Measurements from ENCODE around the gene UPK3BL1.
"Not testable (repeated sequence)": the region's sequence is repeated elsewhere in the genome, so short reads cannot be mapped to it uniquely, and the experiment has no call there.

DNA sequence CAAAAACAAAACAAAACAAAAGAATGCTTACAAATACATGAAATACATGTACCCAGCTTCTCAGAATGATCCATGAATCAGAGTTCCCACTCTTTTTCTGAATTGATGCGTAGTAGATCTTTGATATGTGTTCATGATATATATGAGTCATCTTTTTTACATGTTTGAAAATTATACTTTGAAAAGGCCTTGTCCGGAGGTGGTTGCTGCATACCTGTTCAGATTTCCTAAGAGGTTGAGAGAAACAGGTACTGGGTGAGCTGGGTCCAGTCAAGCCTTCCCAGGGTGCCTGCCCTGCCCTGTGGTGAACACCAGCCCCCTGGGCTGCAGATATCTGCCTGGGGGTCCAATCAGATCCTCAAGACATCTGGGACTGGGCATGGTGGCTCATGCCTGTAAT lies 33.0 kb upstream of the UPK3BL1 start:
- not testable (repeated sequence) for TF ChIP-seq POLR2A, POLR2AphosphoS5 (IDR thresholded peaks at IDR 0.05)
- TF ChIP-seq, protein P1, sequence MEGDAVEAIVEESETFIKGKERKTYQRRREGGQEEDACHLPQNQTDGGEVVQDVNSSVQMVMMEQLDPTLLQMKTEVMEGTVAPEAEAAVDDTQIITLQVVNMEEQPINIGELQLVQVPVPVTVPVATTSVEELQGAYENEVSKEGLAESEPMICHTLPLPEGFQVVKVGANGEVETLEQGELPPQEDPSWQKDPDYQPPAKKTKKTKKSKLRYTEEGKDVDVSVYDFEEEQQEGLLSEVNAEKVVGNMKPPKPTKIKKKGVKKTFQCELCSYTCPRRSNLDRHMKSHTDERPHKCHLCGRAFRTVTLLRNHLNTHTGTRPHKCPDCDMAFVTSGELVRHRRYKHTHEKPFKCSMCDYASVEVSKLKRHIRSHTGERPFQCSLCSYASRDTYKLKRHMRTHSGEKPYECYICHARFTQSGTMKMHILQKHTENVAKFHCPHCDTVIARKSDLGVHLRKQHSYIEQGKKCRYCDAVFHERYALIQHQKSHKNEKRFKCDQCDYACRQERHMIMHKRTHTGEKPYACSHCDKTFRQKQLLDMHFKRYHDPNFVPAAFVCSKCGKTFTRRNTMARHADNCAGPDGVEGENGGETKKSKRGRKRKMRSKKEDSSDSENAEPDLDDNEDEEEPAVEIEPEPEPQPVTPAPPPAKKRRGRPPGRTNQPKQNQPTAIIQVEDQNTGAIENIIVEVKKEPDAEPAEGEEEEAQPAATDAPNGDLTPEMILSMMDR (IDR thresholded peaks at IDR 0.05), result not testable (repeated sequence)
